GM19324 (cell line): Measurements from ENCODE around the gene PDX1.

Experiments used
- ATAC-seq: cut with Tn5 transposase; IDR thresholded peaks from one replicate; pipeline ENCODE4 v1.9.1; 2021; ENCODE audit warnings: mild to moderate bottlenecking, moderate library complexity; ENCODE audit not compliant: unreplicated experiment, low FRiP score

PDX1 gene

GRCh38 chr13:27969082-27969865, 49.5 kb downstream of the PDX1 start, which contains the start of gene CDX2:
CDX2 (minus strand) TSS chr13:27969315; CDS start chr13:27969006, 309 bp downstream.
- no peak for ATAC-seq

GRCh38 chr13:27969866-27970229, 50.0 kb downstream of the PDX1 start:
- no peak for ATAC-seq

- ATAC-seq, result no peak
These were observed 50.8 kb downstream of the PDX1 start for GRCh38 chr13:27970382-27971235.

- ATAC-seq, result no peak
These were observed 51.4 kb downstream of the PDX1 start for GRCh38 chr13:27971236-27971645.

GRCh38 chr13:27971776-27972477, 52.1 kb downstream of the PDX1 start:
- ATAC-seq, result no peak

GRCh38 chr13:27972478-27972820, 52.6 kb downstream of the PDX1 start:
- no peak for ATAC-seq

GRCh38 chr13:27973291-27973690, 53.5 kb downstream of the PDX1 start:
- ATAC-seq, result no peak

GRCh38 chr13:27973961-27974662, 54.3 kb downstream of the PDX1 start:
- no peak for ATAC-seq
